ENCODE data around the gene KMT2B.
"Not testable (repeated sequence)": the region's sequence is repeated elsewhere in the genome, so short reads cannot be mapped to it uniquely, and the experiment has no call there.

- TF ChIP-seq STAT6 (CRISPR knock-in tag; IDR thresholded peaks at IDR 0.05); NFXL1 (CRISPR knock-in tag; IDR thresholded peaks at IDR 0.05); GABPA (tag; conservative IDR thresholded peaks at IDR 0.05; ENCODE audit: low read depth); ZNF24 (IDR thresholded peaks at IDR 0.05); GATA2 (CRISPR knock-in tag; IDR thresholded peaks at IDR 0.05); SIN3A (IDR thresholded peaks at IDR 0.05; ENCODE audit: borderline replicate concordance in 2 of 2, control insufficient read depth in 1 of 2, low read depth in 2 of 2, low read length in 2 of 2); MBD2 (IDR thresholded peaks at IDR 0.05; ENCODE audit: borderline replicate concordance, low read depth); ZBTB1 (CRISPR knock-in tag; IDR thresholded peaks at IDR 0.05; ENCODE audit: borderline replicate concordance, low read depth): not testable (repeated sequence)
These were observed 54.6 kb downstream of the KMT2B start for GRCh38 chr19:35772362-35772761.

Measured in K562 (cell line).